Activated CD4-positive, CD25-positive, alpha-beta regulatory T cell treated with anti-CD3 and anti-CD28 coated beads, Interleukin-2, amount 50 U/mL, for 16 hours (primary cell): Measurements from ENCODE around the gene LRP5.
"Not testable (repeated sequence)": the region's sequence is repeated elsewhere in the genome, so short reads cannot be mapped to it uniquely, and the experiment has no call there.

Experiments
- DNase-seq: peaks from one replicate; pipeline ENCODE4 v3.0.0-alpha.2; 2020; ENCODE audit warnings: low read depth, low spot score

LRP5 gene

DNA sequence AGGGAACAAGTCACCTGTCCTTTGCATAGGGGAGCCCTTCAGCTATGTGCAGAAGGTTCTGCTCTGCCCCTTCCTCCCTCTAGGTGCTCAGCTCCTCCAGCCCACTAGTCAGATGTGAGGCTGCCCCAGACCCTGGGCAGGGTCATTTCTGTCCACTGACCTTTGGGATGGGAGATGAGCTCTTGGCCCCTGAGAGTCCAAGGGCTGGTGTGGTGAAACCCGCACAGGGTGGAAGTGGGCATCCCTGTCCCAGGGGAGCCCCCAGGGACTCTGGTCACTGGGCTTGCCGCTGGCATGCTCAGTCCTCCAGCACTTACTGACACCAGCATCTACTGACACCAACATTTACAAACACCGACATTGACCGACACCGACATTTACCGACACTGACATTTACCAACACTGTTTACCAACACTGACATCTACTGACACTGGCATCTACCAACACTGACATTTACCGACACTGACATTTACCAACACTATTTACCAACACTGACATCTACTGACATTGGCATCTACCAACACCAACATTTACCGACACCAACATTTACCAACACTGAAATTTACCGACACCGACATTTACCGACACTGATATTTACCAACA, 76.3 kb downstream of the LRP5 start:
- DNase-seq = no peak

- DNase-seq = no peak
These were observed 77.9 kb downstream of the LRP5 start for GRCh38 chr11:68390315-68390714.

- DNase-seq = no peak
These were observed 80.4 kb downstream of the LRP5 start for GRCh38 chr11:68392822-68393221.

DNA sequence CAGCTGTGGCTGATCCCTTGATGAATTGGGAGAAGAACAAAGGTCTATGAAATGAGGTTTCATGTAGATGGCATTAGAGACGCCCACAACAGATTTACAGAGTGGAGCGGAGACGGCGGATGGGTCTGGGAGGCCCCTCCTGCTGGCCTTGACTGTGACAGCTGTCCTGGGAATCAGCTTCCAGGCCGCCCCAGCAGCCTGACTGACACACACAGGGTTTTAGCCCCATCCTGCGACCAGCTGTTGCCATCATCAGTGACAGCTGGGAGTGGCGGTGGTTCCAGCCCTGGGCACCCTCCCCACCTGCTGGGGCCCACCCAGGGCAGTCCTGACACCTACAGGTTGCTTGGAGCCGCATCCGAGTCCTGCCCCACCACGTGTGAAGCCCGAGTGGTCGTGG, 84.1 kb downstream of the LRP5 start:
- no peak for DNase-seq

DNA sequence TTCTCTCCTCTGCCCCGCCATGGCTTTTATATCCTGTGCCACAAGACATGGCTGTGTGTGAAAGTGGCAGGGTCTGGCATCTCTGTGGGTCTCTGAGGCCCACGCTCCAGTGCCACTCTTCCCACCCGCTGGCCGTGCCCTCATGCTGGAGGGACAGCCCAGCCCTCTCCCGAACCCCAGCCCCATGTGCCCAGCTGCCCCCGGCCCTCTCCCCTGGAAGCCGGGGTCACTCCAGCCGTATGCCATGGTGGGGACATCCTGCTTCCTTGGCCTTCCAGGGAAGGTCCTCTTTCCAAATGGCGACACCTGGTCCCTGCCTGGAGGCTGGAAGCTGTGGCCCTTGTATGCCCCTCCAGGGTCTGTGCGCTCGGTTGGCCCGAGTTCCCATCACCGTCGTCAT, 84.9 kb downstream of the LRP5 start:
- DNase-seq = no peak

GRCh38 chr11:68398995-68399851, 86.8 kb downstream of the LRP5 start:
- DNase-seq = no peak

DNA sequence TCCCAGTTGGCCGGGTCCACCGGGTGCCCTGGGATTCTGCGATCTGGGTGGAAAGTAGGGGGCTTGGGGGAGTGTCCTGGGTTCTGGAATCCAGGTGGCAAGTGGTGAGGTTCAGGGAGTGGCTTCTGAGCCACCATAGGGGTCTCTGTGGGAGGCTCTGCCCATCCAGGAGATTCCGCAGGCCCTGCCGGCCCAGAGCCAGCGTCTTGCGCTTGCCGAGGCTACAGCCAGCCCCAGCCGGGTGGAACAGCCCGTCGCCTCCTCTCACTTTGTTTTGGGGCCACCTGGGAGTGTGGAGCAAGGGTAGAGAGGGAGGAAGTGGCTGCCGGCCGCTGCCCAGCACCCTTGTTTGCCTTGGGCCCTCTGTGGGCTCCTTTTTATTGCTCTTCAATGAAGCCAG, 87.5 kb downstream of the LRP5 start:
- no peak for DNase-seq

DNA sequence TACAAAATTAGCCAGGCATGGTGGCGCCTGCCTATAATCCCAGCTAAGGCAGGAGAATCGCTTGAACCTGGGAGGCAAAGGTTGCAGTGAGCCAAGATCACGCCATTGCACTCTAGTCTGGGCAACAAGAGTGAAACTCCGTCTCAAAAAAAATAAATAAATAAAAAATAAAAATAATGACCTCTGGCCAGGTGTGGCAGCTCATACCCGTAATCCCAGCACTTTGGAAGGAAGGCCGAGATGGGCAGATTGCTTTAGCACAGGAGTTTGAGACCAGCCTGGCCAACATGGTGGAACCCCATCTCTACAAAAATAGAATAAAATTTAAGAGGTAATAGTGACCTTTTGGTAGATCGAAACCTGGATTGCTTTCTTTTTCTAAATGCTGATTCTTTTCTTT, 88.2 kb downstream of the LRP5 start:
- DNase-seq = not testable (repeated sequence)

GRCh38 chr11:68401856-68402255, 89.5 kb downstream of the LRP5 start:
- DNase-seq = no peak

- no peak for DNase-seq
These were observed 90.1 kb downstream of the LRP5 start for GRCh38 chr11:68402355-68403031.

GRCh38 chr11:68403424-68403823, 91.0 kb downstream of the LRP5 start:
- no peak for DNase-seq

GRCh38 chr11:68403831-68404230, 91.4 kb downstream of the LRP5 start:
- DNase-seq = no peak

- no peak for DNase-seq
These were observed 94.2 kb downstream of the LRP5 start for GRCh38 chr11:68406324-68407313.

DNA sequence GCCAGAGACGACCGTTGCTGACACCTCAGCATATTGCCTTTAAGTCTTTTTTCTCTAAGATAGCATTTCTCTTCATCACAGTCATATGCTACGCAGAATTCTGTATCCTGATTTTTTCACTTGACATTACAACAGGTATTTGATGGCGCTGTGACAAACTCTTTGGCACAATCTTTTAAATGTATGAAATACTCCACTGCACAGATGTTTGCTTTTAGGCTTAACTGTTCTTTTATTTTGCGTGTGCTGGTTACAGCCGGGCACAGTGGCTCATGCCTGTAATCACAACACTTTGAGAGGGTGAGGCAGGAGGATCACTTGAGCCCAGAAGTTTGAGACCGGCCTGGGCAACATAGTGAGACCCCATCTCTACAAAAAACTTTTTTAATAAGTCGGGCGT, 96.1 kb downstream of the LRP5 start:
- no peak for DNase-seq

DNA sequence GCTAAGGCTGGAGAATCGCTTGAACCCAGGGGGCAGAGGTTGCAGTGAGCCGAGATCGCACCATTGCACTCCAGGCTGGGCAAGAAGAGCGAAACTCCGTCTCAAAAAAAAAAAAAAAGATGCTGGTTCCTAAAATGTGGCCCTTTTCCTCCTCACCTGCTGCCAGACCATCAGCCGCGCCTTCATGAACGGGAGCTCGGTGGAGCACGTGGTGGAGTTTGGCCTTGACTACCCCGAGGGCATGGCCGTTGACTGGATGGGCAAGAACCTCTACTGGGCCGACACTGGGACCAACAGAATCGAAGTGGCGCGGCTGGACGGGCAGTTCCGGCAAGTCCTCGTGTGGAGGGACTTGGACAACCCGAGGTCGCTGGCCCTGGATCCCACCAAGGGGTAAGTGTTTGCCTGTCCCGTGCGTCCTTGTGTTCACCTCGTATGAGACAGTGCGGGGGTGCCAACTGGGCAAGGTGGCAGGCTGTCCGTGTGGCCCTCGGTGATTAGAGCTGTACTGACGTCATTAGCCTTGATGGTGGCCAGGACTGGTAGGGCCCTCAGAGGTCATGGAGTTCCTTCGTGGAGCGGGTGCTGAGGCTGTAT, 97.5 kb downstream of the LRP5 start:
- no peak for DNase-seq

DNA sequence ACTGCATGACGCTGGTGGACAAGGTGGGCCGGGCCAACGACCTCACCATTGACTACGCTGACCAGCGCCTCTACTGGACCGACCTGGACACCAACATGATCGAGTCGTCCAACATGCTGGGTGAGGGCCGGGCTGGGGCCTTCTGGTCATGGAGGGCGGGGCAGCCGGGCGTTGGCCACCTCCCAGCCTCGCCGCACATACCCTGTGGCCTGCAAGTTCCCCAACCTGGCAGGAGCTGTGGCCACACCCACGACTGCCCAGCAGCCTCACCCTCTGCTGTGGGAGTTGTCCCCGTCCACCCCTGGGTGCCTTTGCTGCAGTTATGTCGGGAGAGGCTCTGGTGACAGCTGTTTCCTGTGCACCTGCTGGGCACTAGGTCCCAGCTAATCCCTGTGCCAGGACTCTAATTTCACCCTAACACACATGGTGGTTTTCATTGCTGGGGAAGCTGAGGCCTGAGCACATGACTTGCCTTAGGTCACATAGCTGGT, 99.2 kb downstream of the LRP5 start:
- DNase-seq = no peak

- no peak for DNase-seq
These were observed 100.4 kb downstream of the LRP5 start for GRCh38 chr11:68412593-68413475.

DNA sequence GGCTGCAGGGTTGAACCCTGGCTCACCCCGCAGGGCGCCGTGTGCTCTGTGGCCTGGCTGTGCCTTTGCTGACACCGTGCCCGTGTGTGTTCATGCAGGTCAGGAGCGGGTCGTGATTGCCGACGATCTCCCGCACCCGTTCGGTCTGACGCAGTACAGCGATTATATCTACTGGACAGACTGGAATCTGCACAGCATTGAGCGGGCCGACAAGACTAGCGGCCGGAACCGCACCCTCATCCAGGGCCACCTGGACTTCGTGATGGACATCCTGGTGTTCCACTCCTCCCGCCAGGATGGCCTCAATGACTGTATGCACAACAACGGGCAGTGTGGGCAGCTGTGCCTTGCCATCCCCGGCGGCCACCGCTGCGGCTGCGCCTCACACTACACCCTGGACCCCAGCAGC, 101.2 kb downstream of the LRP5 start:
- DNase-seq = no peak

GRCh38 chr11:68414496-68415221, 102.3 kb downstream of the LRP5 start:
- no peak for DNase-seq
